Superior temporal gyrus (tissue), 1 donor: Measurements from ENCODE around the gene SLC27A2.
A peak's percentile ranks its signal among the peaks of the same experiment; 100 is the strongest.
"Not testable (repeated sequence)": the region's sequence is repeated elsewhere in the genome, so short reads cannot be mapped to it uniquely, and the experiment has no call there.

Experiments
- DNase-seq: peaks from one replicate; pipeline ENCODE4 v3.0.0-alpha.2; 2016; ENCODE audit errors: extremely low spot score

The SLC27A2 gene

DNA sequence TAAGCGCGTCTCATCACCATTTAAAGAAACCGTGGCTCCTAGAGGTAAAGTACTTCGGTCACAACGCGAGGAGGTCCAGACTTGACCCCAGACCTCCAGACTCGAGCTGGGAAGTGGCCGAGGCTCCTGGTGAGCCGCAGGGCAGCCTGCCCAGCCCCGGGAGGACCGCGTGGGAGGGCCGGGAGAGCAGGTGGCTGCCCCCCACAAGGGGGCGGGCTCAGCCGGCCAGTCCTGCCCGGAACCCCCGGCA is at the start of gene SLC27A2:
TSS of gene SLC27A2 (plus strand) at position 228 of the 250 bp plus-strand sequence. CDS start 232 bp downstream, outside the sequence.
- DNase-seq, result no peak

DNA sequence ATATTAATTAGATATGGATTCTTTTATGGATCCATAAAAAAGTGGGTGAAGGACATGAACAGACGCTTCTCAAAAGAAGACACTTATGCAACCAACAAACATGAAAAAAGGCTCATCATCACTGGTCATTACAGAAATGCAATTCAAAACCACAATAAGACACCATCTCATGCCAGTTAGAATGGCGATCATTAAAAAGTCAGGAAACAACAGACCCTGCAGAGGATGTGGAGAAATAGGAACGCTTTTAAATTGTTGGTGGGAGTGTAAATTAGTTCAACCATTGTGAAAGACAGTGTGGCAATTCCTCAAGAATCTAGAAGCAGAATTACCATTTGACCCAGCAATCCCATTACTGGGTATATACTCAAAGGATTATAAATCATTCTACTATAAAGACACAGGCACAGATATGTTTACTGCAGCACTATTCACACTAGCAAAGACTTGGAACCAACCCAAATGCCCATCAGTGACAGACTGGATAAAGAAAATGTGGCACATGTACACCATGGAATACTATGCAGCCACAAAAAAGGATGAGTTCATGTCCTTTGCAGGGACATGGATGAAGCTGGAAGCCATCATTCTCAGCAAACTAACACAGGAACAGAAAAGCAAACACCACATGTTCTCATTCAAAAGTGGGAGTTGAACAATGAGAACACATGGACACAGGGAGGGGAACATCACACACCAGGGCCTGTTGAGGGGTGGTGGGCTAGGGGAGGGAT is 49.6 kb upstream of the SLC27A2 start:
- not testable (repeated sequence) for DNase-seq

DNA sequence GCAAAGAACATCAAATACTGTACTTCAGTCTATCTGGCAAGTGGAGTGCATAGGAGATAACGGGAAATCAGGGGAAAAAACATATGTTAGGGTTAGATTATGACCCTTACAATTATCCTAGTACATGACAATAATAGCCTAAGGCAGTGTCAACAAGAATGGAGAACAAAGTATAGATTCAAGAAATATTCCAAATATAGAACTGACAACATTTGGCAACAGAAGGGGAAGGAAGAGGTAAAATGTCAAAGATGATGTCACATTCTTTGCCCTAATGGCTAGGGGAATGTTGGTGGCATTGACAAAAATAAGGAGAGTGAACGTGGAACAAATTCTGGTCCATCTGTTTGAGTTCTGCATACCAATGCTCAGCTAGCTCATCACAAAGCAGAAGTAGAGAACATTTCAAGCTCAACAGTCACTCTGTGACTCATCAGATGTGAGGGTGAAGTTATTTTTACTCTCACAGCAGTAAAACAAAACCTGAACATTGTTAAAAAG is 47.4 kb upstream of the SLC27A2 start:
- DNase-seq, result no peak

DNA sequence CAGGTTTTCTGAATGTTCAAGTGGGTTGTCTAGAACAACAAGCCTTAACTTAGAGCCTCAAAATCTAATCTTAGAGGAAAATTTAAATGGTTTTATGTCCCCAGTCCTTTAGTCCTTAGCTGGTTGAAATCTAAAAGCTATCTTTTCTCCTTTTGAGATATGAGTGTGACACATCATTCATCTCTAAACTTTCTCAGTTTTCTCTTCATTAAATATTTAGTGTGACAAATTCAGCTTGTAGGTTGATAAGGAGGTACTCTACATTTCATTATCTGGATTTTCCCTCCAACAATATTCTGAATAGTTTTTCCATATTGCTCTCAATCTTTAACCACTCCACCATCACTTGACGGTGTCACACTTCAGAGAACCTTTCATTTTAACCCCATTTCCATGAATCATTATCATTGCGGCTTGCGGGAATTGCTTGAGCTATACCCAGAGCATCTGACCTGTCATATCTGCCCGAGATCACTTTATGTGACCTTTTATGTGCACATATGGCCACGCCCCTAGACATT is 46.9 kb upstream of the SLC27A2 start:
- peak; percentile 58 for DNase-seq

DNA sequence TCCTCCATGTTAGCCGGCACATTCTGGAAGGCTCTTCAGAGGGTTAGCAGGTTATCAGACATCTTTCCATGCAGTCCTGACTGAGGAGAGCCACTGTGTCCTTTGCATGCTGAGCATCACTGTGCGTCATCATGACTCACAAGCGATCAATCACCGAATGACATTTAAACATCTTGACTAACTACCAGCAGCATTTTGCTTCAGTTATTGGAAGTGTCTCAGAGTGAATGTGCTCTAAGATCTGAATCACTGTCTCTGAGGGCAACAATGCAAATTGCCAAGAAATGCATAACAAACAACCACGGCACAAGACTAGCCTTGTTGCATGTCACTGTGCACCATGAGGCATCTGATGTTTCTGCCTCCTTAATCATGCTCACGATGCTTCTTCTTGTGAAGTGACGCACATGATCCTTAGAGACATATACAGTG is 44.6 kb upstream of the SLC27A2 start:
- no peak for DNase-seq

DNA sequence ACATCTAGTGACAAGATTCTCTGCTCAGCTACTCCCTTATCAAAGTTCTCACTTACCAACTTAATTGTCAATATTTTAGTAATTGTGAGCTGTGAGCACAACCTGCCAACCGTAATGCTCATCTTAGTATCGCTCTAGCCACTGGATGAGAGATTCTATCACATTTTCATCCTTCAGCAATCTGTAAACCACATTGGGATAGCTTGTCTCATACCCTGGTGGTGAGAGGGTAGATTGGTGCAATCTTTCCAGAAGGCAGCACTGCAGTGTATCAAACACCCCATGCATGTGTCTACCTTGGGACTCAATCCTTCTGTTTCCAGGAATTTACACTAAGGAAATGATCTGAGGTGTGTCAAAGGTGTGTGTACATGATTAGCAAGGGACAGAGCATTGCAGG is 44.1 kb upstream of the SLC27A2 start:
- DNase-seq, result no peak

DNA sequence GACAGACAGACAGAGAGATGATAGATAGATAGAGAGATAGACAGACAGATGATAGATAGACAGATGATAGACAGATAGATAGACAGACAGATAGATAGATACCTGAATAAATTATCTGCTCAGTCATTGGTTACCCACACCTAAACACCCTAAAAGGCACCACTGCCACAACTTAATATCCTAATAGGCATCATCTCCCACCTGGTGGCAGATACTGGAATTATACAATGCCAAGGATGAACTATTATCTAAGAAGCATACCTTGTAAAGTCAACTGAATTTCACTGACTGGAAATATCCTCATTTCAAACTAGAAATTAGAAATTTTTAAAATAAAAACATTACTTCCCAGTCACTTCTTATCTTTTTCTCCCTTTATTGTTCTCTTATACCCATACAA is 43.6 kb upstream of the SLC27A2 start:
- no peak for DNase-seq

DNA sequence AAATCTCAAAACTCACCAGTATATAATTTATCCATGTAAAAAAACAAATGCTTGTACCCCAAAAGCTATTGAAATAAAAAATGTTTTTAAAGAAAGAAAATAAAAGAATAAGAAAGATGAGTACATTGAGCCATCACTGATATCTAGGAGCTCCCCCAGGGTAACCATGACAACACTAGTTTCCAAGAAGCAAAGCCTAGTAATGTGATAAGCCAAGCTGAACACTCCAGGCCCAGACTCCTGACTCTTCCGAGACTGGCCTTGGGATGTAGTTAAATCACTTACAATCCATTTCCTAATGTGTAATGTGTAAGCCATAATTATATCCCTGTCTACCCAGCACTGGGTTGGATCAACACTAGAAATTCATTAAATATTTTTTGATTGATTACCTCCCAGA is 41.9 kb upstream of the SLC27A2 start:
- no peak for DNase-seq

DNA sequence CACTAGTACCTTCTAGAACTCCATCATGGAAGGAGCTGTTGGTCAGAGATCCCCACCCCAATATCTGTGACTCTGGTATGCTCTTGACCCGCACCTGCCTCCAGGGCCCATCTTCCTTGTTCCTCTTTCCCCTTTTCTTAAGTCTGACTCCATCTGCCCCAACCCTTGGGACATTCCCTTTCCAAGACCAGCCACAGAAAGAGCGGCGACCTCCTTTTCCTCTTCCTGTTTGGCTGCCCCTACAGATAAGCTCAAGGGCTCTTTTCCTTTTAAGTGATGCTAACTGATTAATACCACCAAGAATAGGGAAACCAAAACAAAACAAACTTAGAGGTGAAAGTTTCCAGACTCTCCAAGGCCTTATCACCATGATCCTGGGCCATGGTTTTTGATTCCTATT is 41.0 kb upstream of the SLC27A2 start:
- DNase-seq, result no peak

DNA sequence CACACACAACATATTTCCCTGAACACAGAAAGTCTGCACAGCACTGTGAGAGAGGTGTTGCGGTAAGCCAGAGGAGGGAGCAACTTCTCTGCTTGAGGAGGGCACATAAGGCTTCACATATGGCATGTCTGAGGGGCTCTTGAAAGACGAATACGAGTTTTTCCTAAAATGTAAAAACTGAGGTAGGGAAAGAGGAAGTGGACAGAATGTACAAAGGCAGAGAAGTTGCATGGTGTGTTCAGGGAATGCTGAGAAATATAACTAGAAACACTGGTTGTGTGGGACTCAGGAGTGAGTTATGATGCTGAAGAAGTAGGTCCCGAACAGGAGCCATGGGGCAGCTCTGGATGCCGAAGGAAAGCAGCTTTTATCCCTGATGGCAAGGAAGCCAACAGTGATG is 40.1 kb upstream of the SLC27A2 start:
- no peak for DNase-seq

DNA sequence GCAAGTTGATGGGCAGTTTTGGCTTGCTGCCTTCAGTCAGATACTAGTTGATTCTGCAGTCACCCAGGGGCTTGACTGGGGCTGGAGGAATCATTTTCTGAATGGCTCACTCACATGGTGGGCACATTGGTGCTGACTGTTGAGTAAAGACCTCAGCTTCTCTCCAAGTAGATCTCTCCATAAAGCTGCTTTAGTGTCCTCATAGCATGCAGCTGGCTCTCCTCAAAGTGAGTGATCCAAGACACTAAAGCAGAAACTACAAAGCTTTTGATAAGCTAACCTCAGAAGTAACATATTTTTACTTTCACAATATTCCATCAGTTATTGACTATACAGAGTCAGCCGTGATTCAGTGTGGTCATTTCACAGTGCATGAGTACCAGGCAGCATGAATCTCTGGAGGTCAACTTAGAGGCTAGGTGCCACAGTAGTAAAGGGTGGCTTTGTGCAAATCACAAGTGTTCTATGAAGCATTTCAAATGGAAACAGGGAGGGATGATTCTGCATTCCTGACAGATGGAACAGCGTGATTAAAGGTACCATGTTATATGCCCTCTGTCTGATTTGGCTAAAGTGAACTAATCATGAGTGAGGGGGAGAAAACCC is 38.6 kb upstream of the SLC27A2 start:
- DNase-seq, result no peak

DNA sequence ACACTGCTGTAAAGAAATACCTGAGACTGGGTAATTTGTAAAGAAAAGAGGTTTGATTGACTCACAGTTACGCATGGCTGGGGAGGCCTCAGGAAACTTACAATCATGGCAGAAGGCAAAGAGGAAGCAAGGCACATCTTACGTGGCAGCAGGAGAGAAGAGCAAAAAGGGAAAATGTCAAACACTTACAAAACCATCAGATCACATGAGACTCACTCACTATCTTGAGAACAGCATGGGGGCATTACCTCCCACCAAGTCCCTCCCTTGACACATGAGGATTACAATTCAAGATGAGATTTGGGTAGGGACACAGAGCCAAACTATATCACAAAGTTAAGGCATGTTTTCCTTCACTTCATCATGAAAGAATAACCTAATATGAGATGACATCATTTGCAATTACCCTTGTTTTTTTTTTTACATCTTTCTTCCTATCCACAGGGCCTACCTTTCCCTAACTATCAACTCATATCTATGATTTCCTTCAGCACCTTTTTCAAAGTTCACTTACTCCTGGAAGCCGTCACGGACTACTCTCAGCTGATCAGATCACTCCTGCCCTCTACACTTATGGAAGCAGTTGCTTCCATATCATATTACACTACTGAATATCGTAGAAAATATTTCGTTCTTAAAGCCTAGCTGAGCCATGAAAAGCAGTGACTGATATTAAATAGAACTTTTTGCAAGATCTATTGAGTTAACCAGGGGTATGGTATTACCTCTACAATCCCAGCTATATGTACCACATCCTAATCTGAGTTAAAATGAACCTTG is 37.5 kb upstream of the SLC27A2 start:
- DNase-seq, result no peak

DNA sequence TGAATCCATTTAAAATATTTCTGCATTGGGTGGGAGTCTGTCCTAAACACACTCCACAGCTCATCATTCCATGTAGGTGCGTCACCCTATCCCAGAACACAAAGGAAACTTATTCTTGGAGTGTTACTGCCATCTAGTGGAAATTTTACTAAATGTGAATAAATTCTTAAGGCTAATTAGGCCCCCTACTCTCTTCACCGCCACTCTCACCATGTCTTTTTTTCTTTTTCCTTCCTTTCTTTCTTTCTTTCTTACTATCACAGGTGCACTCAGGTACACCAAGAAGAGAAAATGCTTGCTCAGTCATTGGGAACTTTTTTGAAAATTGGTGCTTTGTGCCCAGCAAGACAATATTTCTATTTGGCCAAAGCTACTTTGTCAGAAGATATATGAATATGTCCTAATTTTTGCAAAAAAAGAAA is 36.5 kb upstream of the SLC27A2 start:
- DNase-seq, result peak; percentile 95

DNA sequence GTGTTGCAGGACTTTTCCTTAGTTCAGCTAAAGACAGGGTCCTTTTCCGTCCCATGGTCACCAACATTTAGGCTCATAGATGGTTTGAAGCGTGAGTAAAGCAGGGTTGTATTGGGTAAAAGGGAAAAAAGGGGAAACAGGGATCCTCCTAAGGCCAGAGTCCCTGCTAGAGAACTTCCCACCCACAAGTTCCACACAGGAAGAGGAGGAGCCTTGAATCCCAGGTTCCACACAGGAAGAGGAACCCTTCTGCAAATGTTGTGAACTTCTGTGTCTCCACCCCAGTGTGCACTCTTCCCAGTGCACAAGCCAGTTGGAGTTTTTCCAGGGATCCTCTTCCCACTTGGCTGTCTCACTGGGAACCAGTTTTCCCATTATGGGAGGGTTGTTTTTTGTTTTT is 35.4 kb upstream of the SLC27A2 start:
- no peak for DNase-seq

DNA sequence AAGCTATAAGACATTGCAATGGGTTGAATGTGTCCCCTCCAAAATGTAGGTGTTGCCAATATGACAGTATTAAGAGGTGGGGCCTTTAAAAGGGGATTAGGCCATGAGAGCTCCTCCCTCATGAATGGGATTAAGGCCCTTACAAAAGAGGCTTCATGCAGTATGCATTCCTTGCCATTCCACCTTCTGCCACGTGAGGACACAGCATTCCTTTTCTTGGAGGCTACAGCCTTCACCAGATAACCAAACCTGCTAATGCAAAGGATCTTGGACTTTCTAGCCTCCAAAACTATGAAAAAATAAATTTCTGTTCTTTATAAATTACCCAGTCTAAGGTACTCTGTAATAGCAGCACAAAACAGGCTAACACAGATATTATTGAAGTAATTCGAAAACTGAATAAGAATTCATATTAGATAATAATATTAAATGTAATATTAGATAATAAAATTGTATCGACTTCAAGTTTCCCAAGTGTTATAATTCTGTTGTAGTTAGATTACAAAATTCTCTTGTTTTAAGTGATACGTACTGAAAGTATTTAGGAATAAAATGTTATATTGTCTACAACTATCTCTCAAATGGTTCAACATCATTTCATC is 33.5 kb upstream of the SLC27A2 start:
- DNase-seq, result no peak

DNA sequence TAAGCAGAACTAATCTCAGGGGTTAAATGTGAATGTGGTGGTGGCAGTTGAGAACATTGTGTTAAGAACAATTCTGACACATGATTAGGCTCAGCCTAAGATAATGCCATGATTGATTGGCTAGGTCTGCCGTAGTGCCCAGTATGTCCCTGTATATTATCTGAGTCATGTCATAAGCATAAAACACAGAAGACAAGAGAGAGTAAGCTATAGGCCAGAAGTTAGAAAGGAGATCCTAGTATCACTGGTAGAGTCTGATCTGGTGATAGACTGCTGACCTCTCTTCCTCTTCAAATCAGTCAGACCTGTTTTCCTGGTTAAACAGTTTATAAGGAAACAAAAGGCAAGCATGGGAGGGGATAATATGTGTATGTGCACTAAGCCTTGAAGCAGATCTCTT is 32.9 kb upstream of the SLC27A2 start:
- DNase-seq, result no peak

DNA sequence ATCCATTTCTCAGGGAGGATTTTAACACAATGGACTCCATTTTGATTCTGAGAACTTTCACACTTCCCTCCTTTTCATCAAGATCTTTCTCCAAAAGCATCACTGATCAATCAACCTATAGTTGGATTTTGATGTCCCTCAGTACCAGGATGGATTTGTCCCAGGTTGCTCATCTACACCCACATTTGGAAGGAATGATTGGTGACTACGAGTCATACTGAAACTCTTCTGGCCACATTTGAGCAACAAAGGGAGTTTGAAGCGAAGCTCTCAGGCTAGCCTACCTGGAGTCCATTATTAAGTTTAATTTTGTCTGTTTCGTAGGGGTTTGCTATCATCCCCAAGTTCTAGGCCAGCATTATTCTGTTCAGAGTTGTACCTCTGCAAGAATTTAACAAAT is 31.6 kb upstream of the SLC27A2 start:
- DNase-seq, result no peak

DNA sequence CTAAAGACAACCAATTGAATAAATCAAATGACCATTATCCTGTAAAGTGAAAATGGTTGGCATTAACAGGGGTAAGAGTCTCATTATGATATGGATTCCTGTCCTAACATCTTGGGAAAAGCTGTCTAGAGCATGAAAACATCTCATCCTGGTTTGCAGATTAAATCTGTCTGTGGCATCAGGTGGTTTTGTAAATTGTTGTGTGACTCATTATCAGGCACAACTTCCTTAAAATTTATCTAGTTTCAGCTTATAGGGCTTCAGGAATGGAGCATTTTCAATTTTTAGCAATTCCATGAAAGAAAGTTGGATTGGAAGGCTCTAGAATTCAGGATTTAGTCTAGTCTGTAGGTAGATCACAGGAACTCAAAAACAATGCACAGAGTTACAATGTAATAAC is 31.1 kb upstream of the SLC27A2 start:
- no peak for DNase-seq

DNA sequence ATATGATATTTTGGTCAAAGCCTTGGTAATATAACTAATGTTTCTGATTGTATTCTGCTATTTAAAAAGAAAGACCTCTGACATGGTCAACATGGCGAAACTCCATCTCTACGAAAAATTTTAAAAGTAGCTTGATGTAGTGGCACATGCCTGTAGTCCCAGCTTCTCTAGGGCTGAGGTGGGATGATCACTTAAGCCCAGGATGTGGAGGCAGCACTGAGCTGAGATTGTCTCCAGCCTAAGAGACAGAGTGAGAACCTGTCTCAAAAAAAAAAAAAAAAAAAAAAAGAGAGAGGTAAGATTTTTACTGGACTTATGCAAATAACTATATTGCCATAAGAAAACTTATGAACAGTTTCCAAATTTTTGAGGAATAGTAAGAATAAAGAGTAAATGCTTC is 30.5 kb upstream of the SLC27A2 start:
- DNase-seq, result no peak

DNA sequence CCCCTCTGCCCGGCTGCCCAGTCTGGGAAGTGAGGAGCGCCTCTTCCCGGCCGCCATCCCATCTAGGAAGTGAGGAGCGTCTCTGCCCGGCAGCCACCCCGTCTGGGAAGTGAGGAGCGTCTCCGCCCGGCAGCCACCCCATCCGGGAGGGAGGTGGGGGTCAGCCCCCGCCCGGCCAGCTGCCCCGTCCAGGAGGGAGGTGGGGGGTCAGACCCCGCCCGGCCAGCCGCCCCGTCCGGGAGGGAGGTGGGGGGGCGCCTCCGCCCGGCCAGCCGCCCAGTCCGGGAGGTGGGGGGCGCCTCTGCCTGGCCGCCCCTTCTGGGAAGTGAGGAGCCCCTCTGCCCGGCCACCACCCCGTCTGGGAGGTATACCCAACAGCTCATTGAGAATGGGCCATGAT is 23.8 kb upstream of the SLC27A2 start:
- not testable (repeated sequence) for DNase-seq

DNA sequence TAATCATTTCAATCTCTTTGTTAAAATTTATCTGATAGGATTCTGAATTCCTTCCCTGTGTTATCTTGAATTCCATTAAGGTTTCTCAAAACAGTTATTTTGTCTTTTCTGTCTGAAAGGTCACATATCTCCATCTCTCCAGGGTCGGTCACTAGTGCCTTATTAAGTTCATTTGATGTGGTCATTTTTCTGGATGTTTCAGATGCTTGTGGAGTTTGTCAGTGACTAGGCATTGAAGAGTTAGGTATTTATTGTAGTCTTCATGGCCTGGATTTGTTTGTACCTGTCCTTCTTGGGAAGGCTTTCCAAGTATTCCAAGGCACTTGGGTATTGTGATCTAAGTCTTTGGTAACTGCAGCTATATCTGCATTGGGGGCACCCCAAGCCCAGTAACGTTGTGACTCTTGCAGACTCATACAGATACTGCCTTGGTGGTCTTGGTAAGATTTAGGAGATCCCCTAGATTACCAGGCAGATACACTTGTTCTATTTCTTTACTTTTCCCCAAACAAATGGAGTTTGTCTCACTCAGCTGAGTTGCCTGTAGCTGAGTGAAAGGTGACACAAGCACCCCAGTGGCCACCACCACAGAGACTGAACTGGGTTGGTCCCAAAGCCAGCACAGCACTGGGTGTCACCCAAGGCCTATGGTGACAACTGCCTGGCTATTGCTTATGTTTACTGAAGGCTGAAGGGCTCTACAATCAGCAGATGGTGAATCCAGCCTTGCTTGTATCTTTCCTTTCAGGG is 18.9 kb upstream of the SLC27A2 start:
- DNase-seq, result no peak
